ENCODE measurements around the gene PIM1. TPM values are rescaled to one million over a fixed set of nuclear protein-coding genes. Genes with fewer than 3 reads are reported as not detected.
"Not testable (repeated sequence)": the region's sequence is repeated elsewhere in the genome, so short reads cannot be mapped to it uniquely, and the experiment has no call there.

PIM1 gene
- polyA plus RNA-seq, 3 donors = 24.7 to 417 (median 201) TPM

- 89 to 93% (median 92%) methylated on average over 8 of the region's 8 CpGs for WGBS, 3 donors
- no peak overlapping the region for H3K27ac ChIP-seq (ENCODE audit: low read depth, low read length)
Measured at GRCh38 chr6:37177935-37178517, 8.1 kb downstream of the PIM1 start.

- 85 to 96% (median 94%) methylated on average over 2 of the region's 2 CpGs for WGBS, 3 donors
- no peak overlapping the region for H3K27ac ChIP-seq (ENCODE audit: low read depth, low read length)
Measured at GRCh38 chr6:37180075-37180474, 10.1 kb downstream of the PIM1 start.

DNA sequence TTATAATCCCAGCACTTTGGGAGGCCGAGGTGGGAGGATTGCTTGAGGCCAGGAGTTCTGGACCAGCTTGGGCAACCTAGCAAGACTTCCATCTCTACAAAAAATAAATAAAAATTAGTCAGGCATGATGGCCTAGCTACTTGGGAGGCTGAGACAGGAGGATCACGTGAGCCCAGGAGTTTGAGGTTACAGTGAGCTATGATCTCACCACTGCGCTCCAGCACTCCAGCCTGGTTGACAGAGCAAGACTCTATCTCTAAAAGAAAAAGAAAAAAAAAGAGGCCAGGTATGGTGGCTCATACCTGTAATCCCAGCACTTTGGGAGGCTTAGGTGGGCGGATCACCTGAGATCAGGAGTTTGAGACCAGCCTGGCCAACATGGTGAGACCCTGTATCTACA is 10.7 kb downstream of the PIM1 start:
- H3K27ac ChIP-seq (ENCODE audit: low read depth, low read length) = not testable (repeated sequence)
- 93 to 96% (median 93%) methylated on average over 4 of the region's 4 CpGs for WGBS, 3 donors

GRCh38 chr6:37182736-37183590 is 13.0 kb downstream of the PIM1 start:
- H3K27ac ChIP-seq (ENCODE audit: low read depth, low read length) = peak overlapping the region; percentile 76
- 59 to 71% (median 71%) methylated on average over 8 of the region's 8 CpGs for WGBS, 3 donors

DNA sequence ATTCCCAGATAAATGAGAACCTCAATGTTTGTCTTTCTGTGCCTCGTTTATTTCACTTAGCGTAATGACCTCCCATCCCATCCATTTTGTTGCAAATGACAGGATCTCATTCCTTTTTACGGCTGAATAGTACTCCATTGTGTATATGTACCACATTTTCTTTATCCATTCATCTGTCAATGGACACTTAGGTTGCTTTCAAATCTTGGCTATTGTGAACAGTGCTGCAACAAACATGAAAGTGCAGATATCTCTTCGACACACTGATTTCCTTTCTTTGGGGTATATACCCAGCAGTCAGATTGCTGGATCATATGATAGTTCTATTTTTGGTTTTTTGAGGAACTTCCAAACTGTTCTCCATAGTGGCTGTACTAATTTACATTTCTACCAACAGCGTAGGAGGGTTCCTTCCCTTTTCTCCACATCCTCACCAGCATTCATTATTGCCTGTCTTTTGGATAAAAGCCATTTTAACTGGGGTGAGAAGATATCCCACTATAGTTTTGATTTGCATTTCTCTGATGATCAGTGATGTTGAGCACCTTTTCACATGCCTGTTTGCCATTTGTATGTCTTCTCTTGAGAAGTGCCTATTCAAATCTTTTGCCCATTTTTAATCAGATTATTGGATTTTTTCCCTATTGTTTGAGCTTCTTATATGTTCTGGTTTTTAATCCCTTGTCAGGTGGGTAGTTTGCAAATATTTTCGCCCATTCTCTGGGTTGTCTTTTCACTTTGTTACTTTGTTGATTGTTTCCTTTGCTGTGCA is 16.2 kb downstream of the PIM1 start:
- WGBS, 3 donors = 71 to 83% (median 78%) methylated on average over 6 of the region's 6 CpGs
- H3K27ac ChIP-seq (ENCODE audit: low read depth, low read length) = not testable (repeated sequence)

DNA sequence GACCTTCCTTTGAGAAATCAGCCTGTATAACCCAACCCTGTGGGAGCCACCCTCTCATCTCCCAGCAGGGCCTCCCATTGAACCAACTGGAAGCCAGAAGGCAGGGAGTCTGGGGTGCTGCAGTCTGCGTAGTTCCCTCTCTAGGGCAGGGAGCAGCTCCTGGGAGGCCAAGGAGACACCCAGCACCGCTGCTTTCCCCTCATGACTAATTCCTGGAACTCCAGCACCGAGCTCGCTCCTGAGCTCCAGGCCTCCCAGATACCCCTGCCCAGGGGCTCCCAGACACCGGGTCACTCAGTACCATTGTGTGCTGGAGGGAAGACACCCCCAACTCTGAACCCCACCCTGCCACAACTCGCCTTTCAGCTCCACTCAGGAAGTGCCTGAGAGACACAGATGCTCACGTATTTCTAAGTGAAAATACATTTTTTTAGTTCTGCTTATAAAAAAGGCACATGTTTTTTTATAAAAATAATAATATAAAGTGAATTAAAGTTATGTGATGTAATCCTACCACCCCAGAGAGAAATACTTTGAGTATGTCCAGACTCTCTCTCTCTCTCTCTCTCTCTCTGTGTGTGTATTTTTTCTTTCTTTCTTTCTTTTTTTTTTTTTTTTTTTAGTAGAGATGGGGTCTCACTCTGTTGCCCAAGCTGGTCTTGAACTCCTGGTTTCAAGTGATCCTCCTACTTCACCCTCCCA is 17.5 kb downstream of the PIM1 start:
- no peak overlapping the region for H3K27ac ChIP-seq (ENCODE audit: low read depth, low read length)

GRCh38 chr6:37188962-37189510 is 19.1 kb downstream of the PIM1 start:
- WGBS, 3 donors = 61 to 78% (median 69%) methylated on average over 2 of the region's 2 CpGs
- H3K27ac ChIP-seq (ENCODE audit: low read depth, low read length) = no peak overlapping the region

More for the DNA sequence above, 17.5 kb downstream of the PIM1 start:
- WGBS, 3 donors = 53 to 74% (median 55%) methylated on average over 7 of the region's 7 CpGs

GRCh38 chr6:37190159-37190535 is 20.2 kb downstream of the PIM1 start:
- no peak overlapping the region for H3K27ac ChIP-seq (ENCODE audit: low read depth, low read length)
- WGBS, 3 donors = 66 to 86% (median 66%) methylated on average over 1 of the region's 1 CpG

DNA sequence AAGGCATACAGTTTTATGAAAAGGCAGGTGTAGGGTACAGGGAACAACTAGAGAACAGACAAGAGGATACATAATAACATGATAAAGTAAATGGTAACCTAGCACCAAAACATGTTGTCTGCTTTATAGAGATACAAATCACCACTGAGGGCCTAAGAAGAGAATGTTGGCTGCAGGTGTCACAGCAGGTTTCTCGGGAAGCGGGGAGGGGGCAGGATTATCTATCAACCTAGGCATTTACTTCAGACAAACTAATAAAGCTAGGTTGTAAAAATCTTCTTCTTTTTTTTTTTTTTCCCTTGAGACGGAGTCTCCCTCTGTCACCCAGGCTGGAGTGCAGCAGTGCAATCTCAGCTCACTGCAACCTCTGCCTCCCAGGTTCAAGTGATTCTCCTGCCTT is 22.7 kb downstream of the PIM1 start:
- WGBS, 3 donors = 88 to 96% (median 92%) methylated on average over 3 of the region's 3 CpGs
- no peak overlapping the region for H3K27ac ChIP-seq (ENCODE audit: low read depth, low read length)

GRCh38 chr6:37194886-37195285 is 24.9 kb downstream of the PIM1 start:
- 60% methylated on average over 1 of the region's 1 CpG; no CpG with 5 or more reads in 2 of the 3 donors for WGBS, 3 donors
- not testable (repeated sequence) for H3K27ac ChIP-seq (ENCODE audit: low read depth, low read length)

DNA sequence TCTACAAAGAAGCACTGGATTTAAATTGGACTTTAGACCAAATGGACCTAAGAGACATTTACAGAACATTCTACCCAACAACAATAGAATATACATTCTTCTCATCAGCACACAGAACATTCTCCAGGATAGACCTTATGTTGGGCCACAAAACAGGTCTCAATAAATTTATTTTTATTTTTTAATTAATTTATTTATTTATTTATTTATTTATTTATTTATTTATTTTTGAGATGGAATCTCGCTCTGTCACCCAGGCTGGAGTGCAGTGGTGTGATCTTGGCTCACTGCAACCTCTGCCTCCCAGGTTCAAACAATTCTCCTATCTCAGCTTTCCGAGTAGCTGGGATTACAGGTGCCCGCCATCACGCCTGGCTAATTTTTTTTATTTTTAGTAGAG is 26.5 kb downstream of the PIM1 start:
- WGBS, 3 donors = 93 to 98% (median 94%) methylated on average over 4 of the region's 4 CpGs
- not testable (repeated sequence) for H3K27ac ChIP-seq (ENCODE audit: low read depth, low read length)

DNA sequence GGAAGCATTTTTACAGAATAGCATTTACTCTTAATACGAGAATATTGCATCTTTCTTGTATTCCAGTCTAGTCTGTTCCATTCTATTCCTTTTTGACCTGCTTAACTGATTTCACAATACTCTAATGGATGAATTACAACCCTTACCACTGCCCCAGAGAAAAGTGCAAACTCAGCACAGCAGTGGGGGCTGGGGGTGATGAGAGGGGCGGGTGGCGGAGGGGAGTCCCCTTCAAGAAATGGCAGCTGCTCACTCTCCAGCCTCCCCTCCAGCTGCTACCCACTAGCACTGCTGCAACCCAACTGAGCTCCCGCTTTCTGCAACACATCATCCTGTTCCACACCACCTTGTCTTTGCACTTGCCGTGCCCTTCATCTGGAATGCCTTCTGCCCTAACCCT is 30.1 kb downstream of the PIM1 start:
- 52 to 70% (median 66%) methylated on average over 5 of the region's 5 CpGs for WGBS, 3 donors
- no peak overlapping the region for H3K27ac ChIP-seq (ENCODE audit: low read depth, low read length)

DNA sequence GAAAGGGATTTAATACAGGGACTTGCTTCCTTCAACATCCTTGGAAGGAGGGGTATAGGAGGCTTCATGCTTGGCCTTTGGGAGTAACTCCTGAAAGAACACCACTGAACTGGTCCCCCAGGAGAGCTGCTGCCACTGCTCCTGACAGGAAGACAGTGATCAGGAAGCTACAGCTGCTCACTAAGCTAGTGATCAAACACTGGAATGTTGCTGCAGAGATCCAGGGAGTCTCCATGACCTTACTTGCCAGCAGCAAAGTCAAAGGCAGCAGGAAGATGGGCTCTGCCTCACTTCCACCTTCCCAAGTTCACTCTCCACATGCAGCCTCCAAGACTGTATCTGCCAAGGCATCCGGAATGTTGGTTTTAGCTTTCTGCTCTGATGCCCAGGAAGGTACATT is 31.8 kb downstream of the PIM1 start:
- H3K27ac ChIP-seq (ENCODE audit: low read depth, low read length) = no peak overlapping the region
- 95% methylated on average over 1 of the region's 1 CpG for WGBS, 3 donors

DNA sequence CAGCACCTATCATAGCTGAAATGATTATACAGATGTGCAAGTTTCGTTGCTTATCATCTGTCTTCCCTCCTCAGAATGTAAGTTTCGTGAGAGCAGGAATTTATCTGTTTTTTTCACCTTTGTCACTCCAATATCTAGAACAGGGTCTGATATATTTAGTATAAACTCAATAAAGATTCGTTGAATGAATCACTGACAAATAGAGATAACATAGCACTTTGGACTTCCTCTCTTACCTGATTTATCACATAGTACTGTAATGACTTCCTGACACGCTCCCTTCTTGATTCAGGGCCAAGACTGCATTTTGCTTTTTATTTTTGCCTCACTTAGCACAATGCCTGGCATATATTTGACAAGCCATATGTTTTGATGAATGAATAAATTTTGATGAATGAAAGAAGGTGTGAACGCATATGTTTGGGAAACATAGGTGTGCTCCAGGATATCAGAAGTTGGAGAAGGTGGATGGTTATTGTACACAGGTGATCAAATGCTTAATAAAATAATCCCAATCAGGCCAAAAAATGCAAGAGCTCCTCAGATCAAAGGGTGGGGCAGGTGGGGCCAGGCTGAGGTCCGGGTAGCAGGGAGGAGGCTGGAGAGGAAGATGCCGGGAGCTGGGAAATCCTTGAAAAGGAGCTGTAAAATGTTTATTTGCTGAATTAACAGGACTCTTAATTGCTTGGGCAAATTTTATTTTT is 33.0 kb downstream of the PIM1 start:
- 44 to 52% (median 52%) methylated on average over 7 of the region's 7 CpGs for WGBS, 3 donors
- H3K27ac ChIP-seq (ENCODE audit: low read depth, low read length) = no peak overlapping the region

GRCh38 chr6:37204014-37204751 is 34.2 kb downstream of the PIM1 start:
- no peak overlapping the region for H3K27ac ChIP-seq (ENCODE audit: low read depth, low read length)
- WGBS, 3 donors = 63 to 81% (median 74%) methylated on average over 7 of the region's 7 CpGs

GRCh38 chr6:37205175-37205996 is 35.4 kb downstream of the PIM1 start:
- 64 to 77% (median 65%) methylated on average over 13 of the region's 13 CpGs for whole genome bisulfite sequencing, 3 donors
- H3K27ac ChIP-seq (ENCODE audit: low read depth, low read length) = no peak overlapping the region

- H3K27ac ChIP-seq (ENCODE audit: low read depth, low read length) = no peak overlapping the region
- WGBS, 3 donors = 61 to 92% (median 79%) methylated on average over 3 to 4 of the region's 4 CpGs
Measured at GRCh38 chr6:37205997-37206340, 36.0 kb downstream of the PIM1 start.

Measured in adipose tissue (tissue), 3 donors.